ENCODE results near the gene PRORP.

PRORP gene

DNA sequence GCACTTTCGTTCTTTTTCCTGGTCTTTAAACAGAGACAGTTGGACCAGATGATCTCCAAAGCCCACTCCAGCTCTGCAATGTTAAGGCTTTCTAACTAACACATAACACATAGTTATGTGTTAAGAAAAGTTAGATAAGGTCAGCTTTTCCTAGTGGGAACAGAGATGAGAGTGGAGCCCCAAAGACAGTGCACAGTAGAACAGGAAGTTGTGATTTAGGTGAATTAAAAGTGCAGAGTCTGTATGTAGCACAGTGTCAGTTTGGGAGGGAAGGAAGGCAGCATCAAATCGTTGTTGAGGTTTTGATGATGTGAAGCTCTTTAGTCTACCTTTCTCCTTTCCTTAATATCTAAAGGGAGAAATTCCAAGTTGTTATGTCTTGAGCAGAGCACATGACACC, 31.7 kb downstream of the PRORP start:
- DNase-seq (ENCODE audit: insufficient read length, low spot score) (no peak), FAIRE-seq (peak; percentile 56)
- TF ChIP-seq POLR2A (IDR thresholded peaks at IDR 0.05; ENCODE audit: low read depth, low read length) (no peak), SPI1 (IDR thresholded peaks at IDR 0.05; ENCODE audit: low read depth, low read length) (no peak), TAF1 (IDR thresholded peaks at IDR 0.05; ENCODE audit: low read depth, low read length) (no peak), POU2F2 (IDR thresholded peaks at IDR 0.05; ENCODE audit: low read depth, low read length) (no peak)

DNA sequence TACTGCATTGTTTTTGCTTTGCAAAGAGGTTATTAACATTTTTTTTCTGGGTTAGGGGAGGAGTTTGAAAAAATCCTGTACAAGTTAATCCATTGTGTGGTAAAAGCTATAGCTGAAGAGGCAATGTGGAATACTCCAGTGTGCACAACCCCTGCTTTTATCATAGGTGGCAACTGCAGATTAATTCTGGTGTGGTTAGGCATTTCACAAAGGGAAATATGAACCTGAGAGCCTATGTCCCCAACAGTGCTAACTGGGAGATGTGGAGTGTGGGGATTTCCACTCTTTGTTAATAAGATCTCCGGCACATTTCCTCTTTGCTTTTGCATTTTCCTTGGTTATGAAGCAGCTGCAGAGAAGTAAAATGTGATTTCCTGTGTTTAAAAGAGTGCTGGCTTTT, 33.6 kb downstream of the PRORP start:
- peak; percentile 61 for TF ChIP-seq SPI1 (IDR thresholded peaks at IDR 0.05; ENCODE audit: low read depth, low read length)
- TF ChIP-seq POLR2AphosphoS5 (IDR thresholded peaks at IDR 0.05; ENCODE audit: low read depth, low read length), result no peak
- no peak for DNase-seq (ENCODE audit: insufficient read length, low spot score)

DNA sequence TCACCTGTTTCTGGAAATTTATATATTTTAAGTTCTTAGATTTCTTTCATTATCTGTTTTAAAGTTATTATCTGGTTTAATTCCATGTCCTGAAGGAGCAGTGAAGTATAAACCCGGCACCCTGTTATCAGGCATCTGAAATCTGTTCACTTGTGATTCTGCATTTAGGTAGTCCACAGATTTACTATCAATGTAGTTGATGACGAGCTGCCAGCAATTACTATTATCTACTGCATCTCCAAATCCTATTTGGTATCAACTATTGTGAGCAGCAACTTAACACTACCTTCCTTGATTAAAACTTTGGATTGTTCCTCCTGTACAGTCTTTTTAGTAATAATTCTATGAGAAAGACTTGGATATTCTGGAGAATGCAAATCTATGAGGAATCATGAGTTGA, 36.1 kb downstream of the PRORP start:
- FAIRE-seq (no peak), DNase-seq (ENCODE audit: insufficient read length, low spot score) (no peak)
- TF ChIP-seq TAF1 (IDR thresholded peaks at IDR 0.05; ENCODE audit: low read depth, low read length) (no peak), PAX5 (IDR thresholded peaks at IDR 0.05; ENCODE audit: insufficient read depth, low read length, severe bottlenecking) (no peak), POLR2AphosphoS5 (IDR thresholded peaks at IDR 0.05; ENCODE audit: low read depth, low read length) (no peak), SPI1 (IDR thresholded peaks at IDR 0.05; ENCODE audit: low read depth, low read length) (no peak), POLR2A (IDR thresholded peaks at IDR 0.05; ENCODE audit: low read depth, low read length) (no peak), POU2F2 (IDR thresholded peaks at IDR 0.05; ENCODE audit: low read depth, low read length) (no peak)

More for the DNA sequence above, 33.6 kb downstream of the PRORP start:
- peak; percentile 57 for FAIRE-seq

DNA sequence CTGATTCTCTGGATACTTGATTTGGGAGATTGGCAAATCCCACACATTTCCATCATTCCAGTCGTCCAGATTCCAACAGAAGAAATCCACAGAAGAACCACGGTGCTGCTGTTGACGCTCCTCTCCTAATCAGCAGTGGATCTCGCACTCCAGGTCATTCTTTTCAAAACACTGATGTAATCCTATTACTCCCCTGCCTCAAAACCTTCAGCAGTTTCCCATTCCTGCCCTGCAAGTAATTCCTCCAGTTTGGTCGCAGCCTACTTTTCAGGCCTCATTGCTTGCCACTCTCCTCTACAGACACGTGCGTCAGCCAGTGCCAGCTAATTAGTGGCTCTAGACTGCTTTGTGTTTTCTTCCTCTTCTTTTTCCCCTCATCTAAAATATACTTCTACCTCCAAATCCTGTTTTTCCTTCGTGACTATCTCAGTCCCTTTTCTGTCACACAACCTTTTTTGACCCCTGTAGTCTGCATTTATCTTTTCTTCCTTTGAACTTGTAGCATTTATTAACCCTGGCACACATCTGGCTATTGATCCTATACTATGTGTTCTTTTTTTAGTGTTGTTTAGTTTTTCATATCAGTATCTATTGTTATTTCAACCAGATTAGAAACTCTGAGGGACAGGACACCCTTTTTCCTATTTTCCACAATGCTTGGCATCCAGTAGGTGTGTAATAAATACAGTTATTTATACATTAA, 36.8 kb downstream of the PRORP start:
- FAIRE-seq, result no peak
- TF ChIP-seq SPI1 (IDR thresholded peaks at IDR 0.05; ENCODE audit: low read depth, low read length) (no peak), POLR2A (IDR thresholded peaks at IDR 0.05; ENCODE audit: low read depth, low read length) (no peak), PAX5 (IDR thresholded peaks at IDR 0.05; ENCODE audit: insufficient read depth, low read length, severe bottlenecking) (no peak)
- no peak for DNase-seq (ENCODE audit: insufficient read length, low spot score)

DNA sequence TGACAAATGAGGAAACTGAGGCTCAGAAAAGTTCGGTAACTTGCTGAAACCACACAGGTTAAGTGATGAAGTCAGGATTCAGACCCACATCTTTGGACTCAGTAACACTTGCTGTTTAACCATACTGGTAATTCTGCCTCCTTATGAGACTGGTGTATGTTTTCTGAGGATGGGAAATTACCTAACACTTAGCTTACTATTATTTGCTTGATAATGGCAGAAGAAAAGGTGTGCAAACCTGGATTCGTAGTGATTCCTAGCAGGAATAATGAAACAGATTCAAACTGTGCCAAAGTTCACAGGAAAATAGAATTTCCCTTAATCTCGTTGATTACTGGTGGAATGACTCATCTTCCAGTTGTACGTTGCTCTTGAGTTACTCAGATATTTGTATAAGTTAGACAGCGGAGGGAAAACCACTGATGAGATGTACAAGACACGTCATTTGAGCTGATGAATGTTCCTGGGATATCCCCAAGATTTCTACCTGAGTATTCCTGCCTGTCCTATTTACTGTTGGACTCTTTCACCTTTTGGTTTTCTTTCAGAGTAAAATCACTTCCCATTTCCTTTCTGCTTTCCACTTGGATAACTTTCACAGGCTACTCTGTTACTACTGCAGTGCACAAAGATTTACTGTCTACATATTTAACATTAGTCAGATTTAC, 37.5 kb downstream of the PRORP start:
- FAIRE-seq (no peak), DNase-seq (ENCODE audit: insufficient read length, low spot score) (no peak)
- TF ChIP-seq POU2F2 (IDR thresholded peaks at IDR 0.05; ENCODE audit: low read depth, low read length), result no peak
- TF ChIP-seq POLR2AphosphoS5 (IDR thresholded peaks at IDR 0.05; ENCODE audit: low read depth, low read length), result no peak
- TF ChIP-seq TAF1 (IDR thresholded peaks at IDR 0.05; ENCODE audit: low read depth, low read length), result no peak
- TF ChIP-seq POLR2A (IDR thresholded peaks at IDR 0.05; ENCODE audit: low read depth, low read length), result no peak
- TF ChIP-seq SPI1 (IDR thresholded peaks at IDR 0.05; ENCODE audit: low read depth, low read length), result no peak
- TF ChIP-seq PAX5 (IDR thresholded peaks at IDR 0.05; ENCODE audit: insufficient read depth, low read length, severe bottlenecking), result no peak

DNA sequence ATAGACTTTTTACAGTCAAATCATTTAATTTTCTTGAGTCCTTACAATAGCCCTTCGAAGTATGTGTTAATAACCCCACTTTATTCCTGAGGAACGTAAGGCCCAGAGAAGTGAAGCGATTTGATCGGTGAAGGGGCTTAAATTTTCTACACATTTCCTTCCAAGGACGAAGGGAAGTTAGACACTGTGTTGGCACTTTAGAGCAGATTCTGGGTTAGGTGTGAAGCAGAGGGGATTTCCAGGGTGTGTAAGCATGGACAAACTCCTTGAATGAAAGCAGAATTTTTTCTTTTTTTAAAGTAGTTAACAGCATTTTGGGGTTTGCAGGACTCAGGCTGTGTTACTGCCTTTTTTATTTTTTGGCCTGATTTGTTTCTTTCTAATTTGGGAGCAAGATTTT, 38.9 kb downstream of the PRORP start:
- TF ChIP-seq POLR2AphosphoS5 (IDR thresholded peaks at IDR 0.05; ENCODE audit: low read depth, low read length), result no peak
- TF ChIP-seq POU2F2 (IDR thresholded peaks at IDR 0.05; ENCODE audit: low read depth, low read length), result no peak
- no peak for TF ChIP-seq SPI1 (IDR thresholded peaks at IDR 0.05; ENCODE audit: low read depth, low read length)
- TF ChIP-seq TAF1 (IDR thresholded peaks at IDR 0.05; ENCODE audit: low read depth, low read length), result no peak
- TF ChIP-seq POLR2A (IDR thresholded peaks at IDR 0.05; ENCODE audit: low read depth, low read length), result no peak
- no peak for TF ChIP-seq PAX5 (IDR thresholded peaks at IDR 0.05; ENCODE audit: insufficient read depth, low read length, severe bottlenecking)
- DNase-seq (ENCODE audit: insufficient read length, low spot score) (no peak), FAIRE-seq (no peak)

DNA sequence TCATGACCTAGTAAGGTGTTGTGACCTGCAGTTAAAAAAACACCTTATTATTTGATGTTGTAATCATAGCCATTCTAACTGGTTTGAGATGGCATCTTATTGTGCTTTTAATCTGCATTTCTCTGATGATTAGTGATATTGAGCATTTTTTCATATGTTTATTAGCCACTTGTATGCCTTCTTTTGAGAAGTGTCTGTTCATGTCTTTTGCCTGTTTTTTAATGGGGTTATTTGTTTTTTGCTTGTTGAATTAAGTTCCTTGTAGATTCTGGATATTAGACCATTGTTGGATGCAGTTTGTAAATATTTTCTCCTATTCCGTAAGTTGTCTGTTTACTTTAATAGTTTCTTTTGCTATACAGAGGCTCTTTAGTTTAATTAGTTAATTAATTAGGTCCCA, 41.0 kb downstream of the PRORP start:
- DNase-seq (ENCODE audit: insufficient read length, low spot score) (no peak), FAIRE-seq (no peak)
- no peak for TF ChIP-seq POLR2AphosphoS5 (IDR thresholded peaks at IDR 0.05; ENCODE audit: low read depth, low read length)

DNA sequence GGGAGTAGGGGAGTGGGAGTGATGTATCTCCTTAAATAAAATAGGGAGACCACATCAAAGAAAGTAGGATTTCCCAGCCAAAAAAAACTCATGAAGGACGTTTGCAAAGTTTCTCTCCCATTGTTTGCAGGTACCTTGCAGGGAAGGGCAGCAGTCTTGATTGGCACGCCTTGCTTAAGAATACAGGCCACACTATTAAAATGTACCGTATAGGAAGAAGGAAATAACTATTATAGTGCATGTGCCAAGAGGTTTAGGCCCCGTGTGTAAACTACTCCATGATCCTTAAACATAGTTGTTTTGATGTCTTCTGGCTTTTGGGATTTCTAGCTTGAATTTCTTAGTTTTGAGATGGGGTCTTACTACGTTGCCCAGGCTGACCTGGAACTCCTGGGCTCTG, 42.5 kb downstream of the PRORP start:
- DNase-seq (ENCODE audit: insufficient read length, low spot score) (no peak), FAIRE-seq (no peak)
- TF ChIP-seq POU2F2 (IDR thresholded peaks at IDR 0.05; ENCODE audit: low read depth, low read length) (no peak), SPI1 (IDR thresholded peaks at IDR 0.05; ENCODE audit: low read depth, low read length) (no peak), PAX5 (IDR thresholded peaks at IDR 0.05; ENCODE audit: insufficient read depth, low read length, severe bottlenecking) (no peak)

DNA sequence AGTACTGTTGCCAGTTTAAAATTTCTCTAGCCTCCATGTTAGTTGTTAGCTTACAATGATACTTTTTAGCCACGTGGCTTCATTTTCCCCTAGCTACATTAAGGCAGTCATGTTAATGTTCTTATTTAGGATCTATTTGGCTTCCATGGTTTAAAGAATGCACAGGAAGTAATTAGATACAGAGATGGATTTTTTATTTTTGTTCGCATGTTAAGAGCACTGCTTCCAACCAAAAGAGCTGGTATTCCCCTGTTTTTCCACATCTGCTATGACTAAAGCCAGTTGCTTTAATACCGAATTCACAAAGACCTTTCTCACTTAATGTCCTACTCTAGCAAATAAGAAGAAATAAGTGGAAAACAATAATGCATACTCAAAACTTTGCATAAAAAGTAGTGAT, 45.1 kb downstream of the PRORP start:
- no peak for TF ChIP-seq PAX5 (IDR thresholded peaks at IDR 0.05; ENCODE audit: insufficient read depth, low read length, severe bottlenecking)
- no peak for TF ChIP-seq SPI1 (IDR thresholded peaks at IDR 0.05; ENCODE audit: low read depth, low read length)
- DNase-seq (ENCODE audit: insufficient read length, low spot score) (no peak), FAIRE-seq (no peak)

All from GM12891 (cell line).